ENCODE data around the gene LRPAP1. TPM values are rescaled to one million over a fixed set of nuclear protein-coding genes. Genes with fewer than 3 reads are reported as not detected.

Gene LRPAP1
- total RNA-seq, 1 donor from 2014 or later = 134 TPM

- H3K27ac Mint-ChIP-seq = no peak overlapping the region
- no peak for DNase-seq (ENCODE audit: low spot score, unreplicated experiment)
- no peak for TF ChIP-seq CTCF (IDR thresholded peaks at IDR 0.05; ENCODE audit: unreplicated experiment)
- no peaks in the 10 kb centered on the region for H3K4me1 Mint-ChIP-seq (ENCODE audit: low read depth)
- H3K27me3 Mint-ChIP-seq = peaks cover 35% of the 10 kb centered on the region
- no peak overlapping the region for H3K4me3 Mint-ChIP-seq (ENCODE audit: low read depth)
- no peaks in the 10 kb centered on the region for H3K9me3 Mint-ChIP-seq (ENCODE audit: low read depth)
- no peaks in the 10 kb centered on the region for H3K36me3 Mint-ChIP-seq (ENCODE audit: insufficient read depth)
These were observed 59.6 kb downstream of the LRPAP1 start for GRCh38 chr4:3472411-3473141.

- H3K27me3 Mint-ChIP-seq = peaks cover 32% of the 10 kb centered on the region
- DNase-seq (ENCODE audit: low spot score, unreplicated experiment) = no peak
- H3K9me3 Mint-ChIP-seq (ENCODE audit: low read depth) = no peaks in the 10 kb centered on the region
- no peaks in the 10 kb centered on the region for H3K4me1 Mint-ChIP-seq (ENCODE audit: low read depth)
- no peak for TF ChIP-seq CTCF (IDR thresholded peaks at IDR 0.05; ENCODE audit: unreplicated experiment)
- H3K27ac Mint-ChIP-seq = no peak overlapping the region
- H3K36me3 Mint-ChIP-seq (ENCODE audit: insufficient read depth) = no peaks in the 10 kb centered on the region
- H3K4me3 Mint-ChIP-seq (ENCODE audit: low read depth) = no peak overlapping the region
These were observed 60.3 kb downstream of the LRPAP1 start for GRCh38 chr4:3471886-3472285.

GRCh38 chr4:3471098-3471760 lies 61.0 kb downstream of the LRPAP1 start:
- no peak for TF ChIP-seq CTCF (IDR thresholded peaks at IDR 0.05; ENCODE audit: unreplicated experiment)
- no peak overlapping the region for H3K4me3 Mint-ChIP-seq (ENCODE audit: low read depth)
- no peaks in the 10 kb centered on the region for H3K36me3 Mint-ChIP-seq (ENCODE audit: insufficient read depth)
- DNase-seq (ENCODE audit: low spot score, unreplicated experiment) = no peak
- no peak overlapping the region for H3K27ac Mint-ChIP-seq
- peaks cover 33% of the 10 kb centered on the region for H3K27me3 Mint-ChIP-seq
- no peaks in the 10 kb centered on the region for H3K4me1 Mint-ChIP-seq (ENCODE audit: low read depth)
- no peaks in the 10 kb centered on the region for H3K9me3 Mint-ChIP-seq (ENCODE audit: low read depth)

GRCh38 chr4:3470244-3471097 lies 61.8 kb downstream of the LRPAP1 start:
- Mint-ChIP-seq H3K4me3 (ENCODE audit: low read depth) (no peak overlapping the region), H3K4me1 (ENCODE audit: low read depth) (no peaks in the 10 kb centered on the region), H3K9me3 (ENCODE audit: low read depth) (no peaks in the 10 kb centered on the region), H3K27ac (no peak overlapping the region), H3K27me3 (peaks cover 34% of the 10 kb centered on the region), H3K36me3 (ENCODE audit: insufficient read depth) (no peaks in the 10 kb centered on the region)
- TF ChIP-seq CTCF (IDR thresholded peaks at IDR 0.05; ENCODE audit: unreplicated experiment) = no peak
- DNase-seq (ENCODE audit: low spot score, unreplicated experiment) = no peak

Data from progenitor cell of endocrine pancreas (in vitro differentiated cells).